DOHH2 (cell line): ENCODE measurements around the gene FBXL2.

Source experiments
- CTCF ChIP-seq: fragments of 200-600 bp; sonication (generic); IDR thresholded peaks from one replicate; pipeline ENCODE4 v1.5.1; 2014; ENCODE audit warnings: antibody characterized with exemption, mild to moderate bottlenecking, low read depth, low read length; ENCODE audit not compliant: poor library complexity, severe bottlenecking
- EZH2phosphoT487 ChIP-seq: fragments of 200-600 bp; sonication (generic); IDR thresholded peaks from 2 replicates; pipeline ENCODE4 v1.6.1; 2017; ENCODE audit warnings: borderline replicate concordance, mild to moderate bottlenecking, antibody characterized with exemption, low read length, moderate library complexity, mixed read lengths

- TF ChIP-seq CTCF (no peak), EZH2phosphoT487 (no peak)
Measured at GRCh38 chr3:33426630-33427317, 149.5 kb downstream of the FBXL2 start.
